NT2/D1 (cell line): Measurements from ENCODE around the gene FAM120A.

ENCODE experiments used
- DNase-seq: peaks from one replicate; pipeline ENCODE4 v3.0.0-alpha.2; 2011; ENCODE audit warnings: low read depth, low spot score
- H3K27me3 ChIP-seq: 2 replicates; pipeline ENCODE4 v1.6.0; 2011; ENCODE audit warnings: mild to moderate bottlenecking; ENCODE audit not compliant: insufficient read length, insufficient read depth
- H3K36me3 ChIP-seq: 2 replicates; pipeline ENCODE4 v1.6.1; 2011; ENCODE audit warnings: mild to moderate bottlenecking, low read length, mixed read lengths; ENCODE audit not compliant: insufficient read depth, insufficient read length
- H3K4me1 ChIP-seq: 2 replicates; pipeline ENCODE4 v1.5.1; 2011; ENCODE audit not compliant: insufficient read depth, insufficient read length
- H3K4me3 ChIP-seq: 2 replicates; pipeline ENCODE4 v1.5.1; 2011; ENCODE audit warnings: low read depth; ENCODE audit not compliant: insufficient read length
- H3K9ac ChIP-seq: 2 replicates; pipeline ENCODE4 v1.6.0; 2011; ENCODE audit warnings: low read depth; ENCODE audit not compliant: insufficient read length
- H3K9me3 ChIP-seq: 2 replicates; pipeline ENCODE4 v1.5.1; 2011; ENCODE audit warnings: mild to moderate bottlenecking, low read length; ENCODE audit not compliant: insufficient read depth
- SUZ12 ChIP-seq: IDR thresholded peaks from 2 replicates; pipeline ENCODE4 v1.6.1; 2011; ENCODE audit not compliant: insufficient read length, insufficient read depth; ENCODE audit errors: extremely low read depth
- YY1 ChIP-seq: IDR thresholded peaks from 2 replicates; pipeline ENCODE4 v1.6.1; 2011; ENCODE audit not compliant: insufficient read length, insufficient read depth
- ZNF274 ChIP-seq: IDR thresholded peaks from 2 replicates; pipeline ENCODE4 v1.6.1; 2011; ENCODE audit warnings: mild to moderate bottlenecking, low read depth, low read length

FAM120A gene

DNA sequence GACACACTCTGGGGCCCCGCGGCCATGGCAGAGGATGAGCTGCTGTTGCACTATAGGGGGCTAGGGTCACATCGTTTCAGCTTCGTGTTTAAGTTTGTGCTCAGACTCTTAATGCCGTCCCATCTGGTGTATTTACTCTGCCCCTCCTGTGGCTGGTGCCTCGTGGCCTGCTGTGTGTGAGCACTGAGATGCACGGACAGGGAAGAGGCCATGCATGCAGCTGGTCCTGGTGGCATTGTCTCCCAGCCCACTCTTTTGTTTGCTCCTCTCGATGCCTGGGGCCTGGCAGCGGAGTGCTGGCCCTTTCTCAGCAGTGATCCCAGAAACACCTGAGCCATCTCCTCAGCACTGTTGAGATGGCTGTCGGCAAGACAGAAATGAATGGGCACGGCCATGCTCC, 94.9 kb downstream of the FAM120A start:
- Histone ChIP-seq H3K27me3 (no peaks in the 10 kb centered on the region), H3K9ac (no peak overlapping the region), H3K36me3 (peaks cover 57% of the 10 kb centered on the region), H3K9me3 (no peaks in the 10 kb centered on the region), H3K4me1 (peaks cover 3% of the 10 kb centered on the region), H3K4me3 (no peak overlapping the region)
- TF ChIP-seq YY1 (no peak), ZNF274 (no peak), SUZ12 (no peak)
- DNase-seq, result no peak

GRCh38 chr9:93549611-93550010, 98.1 kb downstream of the FAM120A start:
- TF ChIP-seq YY1 (no peak), ZNF274 (no peak), SUZ12 (no peak)
- H3K4me3 ChIP-seq, result no peak overlapping the region
- H3K27me3 ChIP-seq, result no peaks in the 10 kb centered on the region
- no peaks in the 10 kb centered on the region for H3K9me3 ChIP-seq
- H3K36me3 ChIP-seq, result peaks cover 64% of the 10 kb centered on the region
- H3K4me1 ChIP-seq, result peaks cover 3% of the 10 kb centered on the region
- no peak overlapping the region for H3K9ac ChIP-seq
- DNase-seq, result no peak

DNA sequence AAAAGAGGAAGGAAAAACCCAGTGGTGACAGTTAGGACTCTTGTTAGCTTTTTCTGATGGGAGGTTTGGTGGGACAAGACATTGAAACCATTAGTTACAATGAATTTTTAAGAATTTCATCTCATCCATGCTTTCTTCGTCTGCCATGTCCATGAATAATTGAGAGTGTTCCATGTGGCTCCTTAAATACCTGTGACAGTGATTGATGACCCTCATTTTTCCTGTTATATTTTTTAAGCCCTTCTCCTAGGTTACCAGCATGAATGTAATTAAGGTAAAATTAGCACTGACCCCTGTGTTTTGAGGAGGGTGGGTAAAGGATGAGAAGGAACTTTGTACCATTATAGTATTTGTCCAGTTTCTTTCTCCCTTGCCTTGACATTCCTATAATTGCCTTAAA, 101.4 kb downstream of the FAM120A start:
- H3K9ac ChIP-seq, result no peak overlapping the region
- H3K27me3 ChIP-seq, result no peaks in the 10 kb centered on the region
- H3K36me3 ChIP-seq, result peaks cover 67% of the 10 kb centered on the region
- no peaks in the 10 kb centered on the region for H3K4me1 ChIP-seq
- no peaks in the 10 kb centered on the region for H3K9me3 ChIP-seq
- TF ChIP-seq ZNF274, result no peak
- no peak for TF ChIP-seq YY1
- TF ChIP-seq SUZ12, result no peak
- no peak overlapping the region for H3K4me3 ChIP-seq
- DNase-seq, result no peak

- no peak for TF ChIP-seq YY1
- TF ChIP-seq ZNF274, result no peak
- no peak for TF ChIP-seq SUZ12
- H3K36me3 ChIP-seq, result peaks cover 84% of the 10 kb centered on the region
- H3K9ac ChIP-seq, result no peak overlapping the region
- no peaks in the 10 kb centered on the region for H3K9me3 ChIP-seq
- H3K27me3 ChIP-seq, result no peaks in the 10 kb centered on the region
- peaks cover 3% of the 10 kb centered on the region for H3K4me1 ChIP-seq
- H3K4me3 ChIP-seq, result no peak overlapping the region
- DNase-seq, result no peak
These were observed 103.9 kb downstream of the FAM120A start for GRCh38 chr9:93555370-93555769.

- Histone ChIP-seq H3K4me3 (no peak overlapping the region), H3K9ac (no peak overlapping the region), H3K36me3 (peaks cover 86% of the 10 kb centered on the region), H3K27me3 (no peaks in the 10 kb centered on the region), H3K9me3 (no peaks in the 10 kb centered on the region), H3K4me1 (peaks cover 3% of the 10 kb centered on the region)
- TF ChIP-seq YY1, result no peak
- TF ChIP-seq SUZ12, result no peak
- no peak for TF ChIP-seq ZNF274
- no peak for DNase-seq
These were observed 106.1 kb downstream of the FAM120A start for GRCh38 chr9:93557366-93558137.

DNA sequence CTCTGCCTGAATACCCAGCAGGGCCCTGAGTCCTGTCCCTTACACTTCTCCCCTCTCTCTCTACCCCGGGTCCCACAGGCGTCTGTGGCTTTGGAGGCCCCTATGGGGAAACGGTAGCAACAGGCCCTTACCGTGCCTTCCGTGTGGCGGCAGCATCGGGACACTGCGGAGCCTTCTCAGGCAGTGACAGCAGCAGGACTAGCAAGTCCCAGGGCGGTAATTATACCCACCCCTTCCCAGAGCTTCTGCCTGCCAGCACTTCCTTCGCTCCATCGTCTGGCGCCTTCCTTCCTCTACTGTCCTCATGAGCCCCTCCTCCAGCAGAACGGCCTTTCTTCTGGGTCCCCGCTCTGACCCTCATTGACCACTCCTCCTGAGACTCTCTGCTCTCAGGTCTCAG, 107.0 kb downstream of the FAM120A start:
- peaks cover 86% of the 10 kb centered on the region for H3K36me3 ChIP-seq
- no peaks in the 10 kb centered on the region for H3K9me3 ChIP-seq

GRCh38 chr9:93560991-93561390, 109.5 kb downstream of the FAM120A start:
- H3K9me3 ChIP-seq, result no peaks in the 10 kb centered on the region
- H3K4me3 ChIP-seq, result no peak overlapping the region
- H3K36me3 ChIP-seq, result peaks cover 82% of the 10 kb centered on the region
- TF ChIP-seq SUZ12, result no peak
- no peak for TF ChIP-seq ZNF274
- no peak overlapping the region for H3K9ac ChIP-seq
- no peaks in the 10 kb centered on the region for H3K27me3 ChIP-seq
- H3K4me1 ChIP-seq, result peaks cover 3% of the 10 kb centered on the region
- DNase-seq, result no peak

More for the DNA sequence above, 107.0 kb downstream of the FAM120A start:
- Histone ChIP-seq H3K27me3 (no peaks in the 10 kb centered on the region), H3K4me1 (peaks cover 3% of the 10 kb centered on the region), H3K9ac (no peak overlapping the region), H3K4me3 (no peak overlapping the region)
- no peak for TF ChIP-seq ZNF274
- no peak for TF ChIP-seq SUZ12
- no peak for TF ChIP-seq YY1
- DNase-seq, result no peak
